A673 (cell line): ENCODE results near the gene TNFRSF13B.

Experiments
- EZH2 ChIP-seq: fragments of 200-600 bp; sonication (generic); IDR thresholded peaks from 2 replicates; pipeline ENCODE4 v1.6.1; 2017; ENCODE audit warnings: borderline replicate concordance, low read depth, mild to moderate bottlenecking, mixed read lengths, antibody characterized with exemption, low read length; ENCODE audit not compliant: poor library complexity, severe bottlenecking
- TF ChIP-seq, protein P1 (sequence below): fragments of 300-800, 200-600 bp; sonication (generic); conservative IDR thresholded peaks from 2 replicates; pipeline ENCODE4 v1.5.1; 2017; ENCODE audit warnings: low read depth, mild to moderate bottlenecking, antibody characterized with exemption, low read length, moderate library complexity, mixed read lengths

DNA sequence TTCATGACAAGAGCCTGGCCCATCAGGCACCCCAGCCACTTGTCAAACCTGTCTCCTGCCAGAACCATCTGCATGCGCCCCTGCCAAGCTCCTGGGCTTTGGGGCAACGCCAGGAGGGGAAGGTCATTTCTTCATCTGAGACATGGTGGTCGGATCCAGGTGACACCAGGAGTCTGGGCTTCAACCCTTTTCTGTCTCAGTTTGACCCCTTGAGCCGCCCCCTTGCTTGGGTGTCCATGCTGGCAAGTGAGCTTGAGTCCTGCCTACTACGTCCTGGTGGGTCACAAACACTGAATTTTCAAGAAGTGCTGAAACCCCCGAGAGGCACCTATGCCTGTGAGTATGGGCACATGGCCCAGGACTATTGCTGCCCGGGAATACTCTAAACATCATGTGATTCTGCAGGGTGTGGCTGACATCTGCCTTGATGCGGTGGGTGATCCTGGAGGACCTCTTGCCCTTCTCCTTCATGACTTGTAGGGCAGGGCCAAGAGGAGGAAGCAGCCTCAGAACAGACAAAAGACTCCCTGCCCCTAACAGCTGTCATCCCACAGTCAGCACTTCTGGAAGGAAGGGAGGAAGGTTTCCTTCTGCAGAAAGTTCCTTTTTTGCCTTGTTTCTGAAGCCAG is 43.4 kb downstream of the TNFRSF13B start:
- TF ChIP-seq, protein P1, sequence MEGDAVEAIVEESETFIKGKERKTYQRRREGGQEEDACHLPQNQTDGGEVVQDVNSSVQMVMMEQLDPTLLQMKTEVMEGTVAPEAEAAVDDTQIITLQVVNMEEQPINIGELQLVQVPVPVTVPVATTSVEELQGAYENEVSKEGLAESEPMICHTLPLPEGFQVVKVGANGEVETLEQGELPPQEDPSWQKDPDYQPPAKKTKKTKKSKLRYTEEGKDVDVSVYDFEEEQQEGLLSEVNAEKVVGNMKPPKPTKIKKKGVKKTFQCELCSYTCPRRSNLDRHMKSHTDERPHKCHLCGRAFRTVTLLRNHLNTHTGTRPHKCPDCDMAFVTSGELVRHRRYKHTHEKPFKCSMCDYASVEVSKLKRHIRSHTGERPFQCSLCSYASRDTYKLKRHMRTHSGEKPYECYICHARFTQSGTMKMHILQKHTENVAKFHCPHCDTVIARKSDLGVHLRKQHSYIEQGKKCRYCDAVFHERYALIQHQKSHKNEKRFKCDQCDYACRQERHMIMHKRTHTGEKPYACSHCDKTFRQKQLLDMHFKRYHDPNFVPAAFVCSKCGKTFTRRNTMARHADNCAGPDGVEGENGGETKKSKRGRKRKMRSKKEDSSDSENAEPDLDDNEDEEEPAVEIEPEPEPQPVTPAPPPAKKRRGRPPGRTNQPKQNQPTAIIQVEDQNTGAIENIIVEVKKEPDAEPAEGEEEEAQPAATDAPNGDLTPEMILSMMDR, result no peak
- TF ChIP-seq EZH2, result no peak
